ENCODE data around the gene OTOF. TPM values are rescaled to one million over a fixed set of nuclear protein-coding genes. Genes with fewer than 3 reads are reported as not detected.

OTOF gene
- total RNA-seq, 2 experiments from 2014 or later, result 0.71 to 0.75 TPM

DNA sequence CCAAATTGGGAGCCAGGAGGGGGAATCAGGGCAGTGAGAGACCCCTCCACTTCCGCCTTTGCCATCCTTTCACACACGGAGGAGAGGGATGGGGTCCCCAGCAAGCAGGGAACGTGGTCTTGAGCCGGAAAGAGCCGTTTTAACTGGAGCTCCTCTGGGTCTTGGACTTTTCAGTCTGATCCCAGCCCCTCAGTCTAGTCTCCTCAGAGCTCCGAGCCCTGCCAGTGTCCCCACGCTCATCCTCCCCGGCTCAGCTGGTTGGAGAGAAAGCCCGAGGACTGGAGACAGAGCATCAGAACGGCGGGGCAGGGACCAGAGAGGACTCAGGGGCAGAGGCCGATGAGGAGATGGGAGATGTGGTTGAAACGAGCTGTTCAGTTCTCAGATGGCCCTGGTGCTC, 26.1 kb upstream of the OTOF start:
- ATAC-seq (ENCODE audit: poor library complexity) (no peak), DNase-seq (no peak)
- peak overlapping the region; percentile 53 for H3K4me3 ChIP-seq (ENCODE audit: low read length)
- peaks cover 13% of the 10 kb centered on the region for H3K4me1 ChIP-seq (ENCODE audit: insufficient read depth, low read length)
- H3K27ac Mint-ChIP-seq, result no peak overlapping the region
- no peaks in the 10 kb centered on the region for H3K36me3 Mint-ChIP-seq (ENCODE audit: low read depth)
- no peaks in the 10 kb centered on the region for H3K27me3 Mint-ChIP-seq
- peak overlapping the region; percentile 43 for H3K4me3 Mint-ChIP-seq
- intact Hi-C loops (cut with DNase I, micrococcal nuclease), result loop anchor here in 1 of 2 experiments (1.0 kb wide), 1 partner anchor 73 kb away; no protein-coding TSS in a partner anchor
- peaks cover 7% of the 10 kb centered on the region for H3K4me1 Mint-ChIP-seq (ENCODE audit: low read depth)
- H3K27me3 ChIP-seq (ENCODE audit: control insufficient read depth in 1 of 2, insufficient read depth in 2 of 2, low read length in 2 of 2), result no peaks in the 10 kb centered on the region
- ChIA-PET CTCF (interaction anchor here (1.5 kb wide), 1 partner anchor 73 kb away, joined by 5 read pairs; no protein-coding TSS in a partner anchor), POLR2A (no interaction called here)
- TF ChIP-seq CTCF (IDR thresholded peaks at IDR 0.05), result no peak
- no peak overlapping the region for H3K27ac ChIP-seq (ENCODE audit: low read depth in 1 of 2, low read length in 2 of 2)
- no peaks in the 10 kb centered on the region for H3K36me3 ChIP-seq (ENCODE audit: insufficient read depth, low read length)
- H3K9me3 ChIP-seq (ENCODE audit: control insufficient read depth in 1 of 2, insufficient read depth in 1 of 2, low read length in 2 of 2), result no peaks in the 10 kb centered on the region
- H3K9me3 Mint-ChIP-seq, result no peaks in the 10 kb centered on the region

DNA sequence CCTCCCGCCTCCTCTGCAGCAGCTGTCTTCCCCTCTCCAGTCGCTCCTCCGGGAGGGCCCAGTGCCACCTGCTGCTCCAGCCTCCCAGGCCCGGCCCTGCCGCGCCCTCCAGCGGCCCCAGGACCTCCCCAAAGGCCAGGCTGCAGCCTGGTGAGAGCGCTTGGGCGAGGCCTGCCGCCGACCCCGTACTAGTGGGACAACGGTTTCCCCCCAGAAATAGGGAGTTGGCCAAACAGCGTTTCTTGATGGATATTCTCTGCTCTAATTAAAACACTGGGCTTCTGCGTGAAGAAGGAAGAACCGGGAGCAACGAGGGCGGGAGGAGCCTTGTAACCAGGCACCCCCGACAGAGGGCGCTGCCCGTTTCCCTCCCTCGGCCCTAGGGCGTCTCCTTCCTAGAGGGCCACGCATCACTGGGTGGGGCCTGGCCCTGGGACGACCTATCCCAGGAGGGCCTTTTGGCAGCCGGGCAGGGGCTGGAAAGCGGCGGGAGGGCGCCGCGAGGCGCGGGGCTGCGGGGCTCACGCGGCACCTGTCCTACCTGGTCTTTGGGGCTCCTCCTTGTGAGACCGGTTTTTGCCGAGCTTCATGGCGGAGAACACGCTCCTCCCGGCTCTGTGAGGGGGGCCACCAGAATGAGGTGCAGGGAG, 25.4 kb upstream of the OTOF start:
- ChIA-PET CTCF (interaction anchor here (1.1 to 1.5 kb wide), 2 partner anchors 74 to 318 kb away, joined by 3 to 5 read pairs; no protein-coding TSS in a partner anchor), POLR2A (no interaction called here)
- peak overlapping the region; percentile 53 for H3K4me3 ChIP-seq (ENCODE audit: low read length)
- TF ChIP-seq CTCF (IDR thresholded peaks at IDR 0.05), result peak; percentile 93
- Mint-ChIP-seq H3K9me3 (no peaks in the 10 kb centered on the region), H3K27me3 (no peaks in the 10 kb centered on the region), H3K4me1 (ENCODE audit: low read depth) (peaks cover 7% of the 10 kb centered on the region), H3K36me3 (ENCODE audit: low read depth) (no peaks in the 10 kb centered on the region), H3K4me3 (peak overlapping the region; percentile 75), H3K27ac (no peak overlapping the region)
- H3K4me1 ChIP-seq (ENCODE audit: insufficient read depth, low read length), result peaks cover 13% of the 10 kb centered on the region
- DNase-seq (peak; percentile 62 to 85 (median 72)), ATAC-seq (ENCODE audit: poor library complexity) (peak; percentile 99)
- H3K27me3 ChIP-seq (ENCODE audit: control insufficient read depth in 1 of 2, insufficient read depth in 2 of 2, low read length in 2 of 2), result peaks cover 0 to 2% of the 10 kb centered on the region in 2 experiments
- intact Hi-C loops (cut with DNase I, micrococcal nuclease), result loop anchor here in 1 of 2 experiments (1.0 kb wide), 2 partner anchors 74 to 242 kb away; no protein-coding TSS in a partner anchor
- no peak overlapping the region for H3K27ac ChIP-seq (ENCODE audit: low read depth in 1 of 2, low read length in 2 of 2)
- H3K9me3 ChIP-seq (ENCODE audit: control insufficient read depth in 1 of 2, insufficient read depth in 1 of 2, low read length in 2 of 2), result no peaks in the 10 kb centered on the region
- H3K36me3 ChIP-seq (ENCODE audit: insufficient read depth, low read length), result no peaks in the 10 kb centered on the region

DNA sequence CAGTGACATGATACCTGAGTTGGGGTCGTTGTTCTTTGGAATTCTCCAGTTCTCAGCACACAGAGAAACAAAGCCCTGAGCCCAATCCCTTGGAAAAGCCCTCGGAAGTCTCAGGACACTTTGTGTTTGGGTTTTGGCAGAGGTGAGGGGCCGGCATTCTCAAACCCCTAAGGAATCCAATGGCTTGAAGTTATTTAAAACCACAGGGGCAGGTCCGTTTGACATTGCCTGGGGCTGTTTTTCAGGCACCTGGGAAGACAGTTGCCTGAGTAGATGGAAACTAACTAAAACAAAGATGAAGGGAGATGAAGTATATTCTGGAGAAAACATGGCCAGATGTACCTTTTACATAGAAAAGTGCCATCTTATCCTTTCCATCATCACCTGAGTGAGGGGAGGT, 22.5 kb upstream of the OTOF start:
- intact Hi-C loops (cut with DNase I, micrococcal nuclease), result no loop called here
- ATAC-seq (ENCODE audit: poor library complexity) (no peak), DNase-seq (no peak)
- H3K27ac ChIP-seq (ENCODE audit: low read depth in 1 of 2, low read length in 2 of 2), result no peak overlapping the region
- Mint-ChIP-seq H3K36me3 (ENCODE audit: low read depth) (no peaks in the 10 kb centered on the region), H3K4me3 (no peak overlapping the region), H3K27ac (no peak overlapping the region), H3K9me3 (no peaks in the 10 kb centered on the region), H3K4me1 (ENCODE audit: low read depth) (peaks cover 7% of the 10 kb centered on the region), H3K27me3 (peaks cover 3% of the 10 kb centered on the region)
- no peak overlapping the region for H3K4me3 ChIP-seq (ENCODE audit: low read length)
- H3K9me3 ChIP-seq (ENCODE audit: control insufficient read depth in 1 of 2, insufficient read depth in 1 of 2, low read length in 2 of 2), result no peaks in the 10 kb centered on the region
- CTCF ChIA-PET, result no interaction called here
- peaks cover 0 to 5% of the 10 kb centered on the region in 2 experiments for H3K27me3 ChIP-seq (ENCODE audit: control insufficient read depth in 1 of 2, insufficient read depth in 2 of 2, low read length in 2 of 2)
- POLR2A ChIA-PET, result no interaction called here
- H3K36me3 ChIP-seq (ENCODE audit: insufficient read depth, low read length), result no peaks in the 10 kb centered on the region
- TF ChIP-seq CTCF (IDR thresholded peaks at IDR 0.05), result no peak
- H3K4me1 ChIP-seq (ENCODE audit: insufficient read depth, low read length), result peaks cover 13% of the 10 kb centered on the region

All from CD4-positive, alpha-beta T cell (primary cell).